HCT116 (cell line): ENCODE measurements around the gene SNTG2. TPM values are rescaled to one million over a fixed set of nuclear protein-coding genes. Genes with fewer than 3 reads are reported as not detected.

Source experiments
- ATAC-seq: fragments of 200-7000 bp; cut with Tn5 transposase; 2 replicates; pipeline ENCODE4 v1.9.1; 2020; ENCODE audit warnings: mild to moderate bottlenecking, moderate library complexity
- BruUV-seq: library from RNA; stranded (reverse); fragments of 400-500 nt; replicated peaks from 2 replicates; lab custom pipeline; 2021; lab: Mats Ljungman, UMichigan
- CTCF ChIA-PET: fragments of 300-600 bp; sonication (Branson Sonifier 250); formaldehyde crosslinking; loops from one replicate; lab custom pipeline; 2021; ENCODE audit warnings: antibody characterized with exemption; lab: Charles Lee
- POLR2A ChIA-PET: fragments of 300-600, 350-600 bp; sonication (Branson Sonifier 250); formaldehyde crosslinking; loops from one replicate; lab custom pipeline; 2021; ENCODE audit warnings: antibody characterized with exemption; lab: Charles Lee
- RAD21 ChIA-PET, 2 experiments: fragments of 300-600 bp; sonication (Branson Sonifier 250); formaldehyde crosslinking; loops; one replicate each; lab custom pipeline; 2023; ENCODE audit warnings: low total read pairs in 2 of 2; ENCODE audit not compliant: uncharacterized antibody in 2 of 2, unreplicated experiment in 2 of 2, low non-redundant PET in 1 of 2; lab: Charles Lee
- DNase-seq: peaks from one replicate; pipeline ENCODE4 v3.0.0-alpha.2; 2010; ENCODE audit warnings: low read depth, low spot score
- H2AFZ ChIP-seq: fragments of 200-600 bp; shearing (Covaris generic), sonication (generic); 2 replicates; pipeline ENCODE4 v1.6.1; 2017; ENCODE audit warnings: low read depth, mixed run types, mixed read lengths, antibody characterized with exemption, low read length; ENCODE audit not compliant: poor library complexity, severe bottlenecking
- H3K27ac ChIP-seq: 2 replicates; pipeline ENCODE4 v1.5.1; 2012; ENCODE audit warnings: low read depth, low read length
- H3K27me3 ChIP-seq: fragments of 200-600 bp; sonication (generic); 2 replicates; pipeline ENCODE4 v1.6.1; 2016; ENCODE audit warnings: mixed run types, low read length, mixed read lengths; ENCODE audit not compliant: insufficient read depth
- H3K36me3 ChIP-seq, 2 experiments: fragments of 200-500 bp in 1 of 2; fragments of 200-600 bp in 1 of 2; sonication (Bioruptor generic) in 1 of 2; sonication (generic) in 1 of 2; 2 replicates each; pipeline versions ENCODE4 v1.5.1 to v1.6.1; 2014 to 2016; ENCODE audit warnings: low read length in 2 of 2, inconsistent platforms in 1 of 2, mixed read lengths in 1 of 2, mixed run types in 1 of 2; ENCODE audit not compliant: insufficient read depth in 2 of 2, control insufficient read depth in 1 of 2
- H3K4me1 ChIP-seq, 2 experiments: fragments of 200-600 bp in 1 of 2; sonication (generic) in 1 of 2; 2 replicates each; pipeline versions ENCODE4 v1.5.1 to v1.6.1; 2012 to 2017; ENCODE audit warnings: low read length in 2 of 2, inconsistent platforms in 1 of 2, mild to moderate bottlenecking in 1 of 2, mixed read lengths in 1 of 2, mixed run types in 1 of 2, moderate library complexity in 1 of 2; ENCODE audit not compliant: insufficient read depth in 2 of 2, control insufficient read depth in 1 of 2
- H3K4me2 ChIP-seq: fragments of 200-600 bp; sonication (generic); 2 replicates; pipeline ENCODE4 v1.6.1; 2017; ENCODE audit warnings: mixed run types, low read length, mixed read lengths
- H3K4me3 ChIP-seq, 2 experiments: fragments of 200-600 bp in 1 of 2; sonication (generic) in 1 of 2; replicated peaks in 1 of 2; 2 replicates each; pipeline ENCODE4 v1.5.1; 2011 to 2016; ENCODE audit warnings: low read length in 2 of 2, control low read depth in 1 of 2, low read depth in 1 of 2, mild to moderate bottlenecking in 1 of 2, mixed read lengths in 1 of 2, mixed run types in 1 of 2
- H3K79me2 ChIP-seq: fragments of 200-600 bp; sonication (generic); 2 replicates; pipeline ENCODE4 v1.6.1; 2017; ENCODE audit warnings: mild to moderate bottlenecking, mixed run types, low read length, moderate library complexity, mixed read lengths; ENCODE audit not compliant: insufficient read depth
- H3K9ac ChIP-seq: fragments of 200-600 bp; sonication (generic); 2 replicates; pipeline ENCODE4 v1.6.1; 2016; ENCODE audit warnings: low read length, mixed read lengths
- H3K9me2 ChIP-seq: fragments of 200-600 bp; sonication (generic), shearing (Covaris generic); 2 replicates; pipeline ENCODE4 v1.6.1; 2017; ENCODE audit warnings: mixed run types, mild to moderate bottlenecking, moderate library complexity; ENCODE audit not compliant: insufficient read depth
- H3K9me3 ChIP-seq, 2 experiments: fragments of 200-500 bp in 1 of 2; fragments of 200-600 bp in 1 of 2; sonication (Bioruptor generic) in 1 of 2; sonication (generic) in 1 of 2; 2 replicates each; pipeline ENCODE4 v1.6.1; 2014 to 2017; ENCODE audit warnings: low read length in 2 of 2, mixed read lengths in 2 of 2, inconsistent platforms in 1 of 2, low read depth in 1 of 2, mild to moderate bottlenecking in 1 of 2, mixed run types in 1 of 2, moderate library complexity in 1 of 2; ENCODE audit not compliant: control insufficient read depth in 1 of 2, insufficient read depth in 1 of 2
- H4K20me1 ChIP-seq: fragments of 200-600 bp; sonication (generic), shearing (Covaris generic); 2 replicates; pipeline ENCODE4 v1.6.1; 2017; ENCODE audit warnings: mixed run types, mild to moderate bottlenecking, moderate library complexity; ENCODE audit not compliant: insufficient read depth
- ELF1 ChIP-seq: IDR thresholded peaks from 2 replicates; pipeline ENCODE4 v1.6.1; 2012; ENCODE audit warnings: low read depth, borderline replicate concordance
- EZH2phosphoT487 ChIP-seq: fragments of 200-600 bp; IDR thresholded peaks from 2 replicates; pipeline ENCODE4 v1.6.1; 2018; ENCODE audit warnings: antibody characterized with exemption, borderline replicate concordance
- FOSL1 ChIP-seq: IDR thresholded peaks from 2 replicates; pipeline ENCODE4 v1.6.1; 2012; ENCODE audit warnings: low read depth
- JUND ChIP-seq: IDR thresholded peaks from 2 replicates; pipeline ENCODE4 v1.6.1; 2012
- POLR2AphosphoS5 ChIP-seq: IDR thresholded peaks from 2 replicates; pipeline ENCODE4 v1.6.1; 2011; ENCODE audit warnings: mild to moderate bottlenecking, low read depth, low read length, moderate library complexity
- REST ChIP-seq: IDR thresholded peaks from 2 replicates; pipeline ENCODE4 v1.6.1; 2012; ENCODE audit warnings: low read depth
- intact Hi-C: fragments of 100-400 bp; cut with micrococcal nuclease; formaldehyde crosslinking; loops from 2 replicates; pipeline ENCODE4 v1.10.0; 2022
- total RNA-seq: library from RNA; stranded (reverse); gene quantifications from one replicate; pipeline ENCODE4 v1.2.1, GENCODE V29; 2021; ENCODE audit not compliant: unreplicated experiment

SNTG2 gene
- total RNA-seq, 1 experiment from 2014 or later: not detected

DNA sequence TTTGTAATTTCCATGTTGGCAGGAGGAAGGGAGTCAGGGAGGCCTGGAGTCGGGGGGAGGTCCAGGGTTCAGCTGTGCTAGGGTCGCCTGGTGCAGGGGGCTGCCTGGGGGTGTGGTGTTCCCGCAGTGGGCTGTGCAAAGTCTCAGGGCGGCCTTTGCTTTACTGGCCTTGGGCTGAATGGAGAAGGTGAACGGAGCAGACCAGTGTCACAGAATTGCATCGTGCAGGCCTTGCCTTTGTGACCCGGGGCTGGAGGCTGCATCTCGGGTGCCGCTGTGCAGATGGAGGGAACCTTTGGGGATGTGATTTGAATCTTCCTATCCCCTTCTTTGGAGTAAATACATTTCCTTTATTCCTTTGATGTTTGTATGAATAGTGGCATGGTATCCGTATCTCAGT lies 8.8 kb downstream of the SNTG2 start:
- Histone ChIP-seq H3K79me2 (no peaks in the 10 kb centered on the region), H4K20me1 (no peaks in the 10 kb centered on the region), H3K9ac (no peak overlapping the region), H2AFZ (no peak overlapping the region), H3K9me3 (no peaks in the 10 kb centered on the region), H3K27me3 (peaks cover 31% of the 10 kb centered on the region), H3K9me2 (no peaks in the 10 kb centered on the region), H3K4me2 (no peak overlapping the region), H3K4me1 (no peaks in the 10 kb centered on the region), H3K4me3 (no peak overlapping the region), H3K27ac (no peak overlapping the region), H3K36me3 (no peaks in the 10 kb centered on the region)
- CTCF ChIA-PET: no interaction called here
- DNase-seq: no peak
- TF ChIP-seq ELF1 (no peak), JUND (no peak), FOSL1 (no peak), EZH2phosphoT487 (no peak), REST (no peak), POLR2AphosphoS5 (no peak)
- intact Hi-C loops: no loop called here
- POLR2A ChIA-PET: no interaction called here
- ATAC-seq: no peak
- RAD21 ChIA-PET: no interaction called here
- BruUV-seq: no TSS peak
